HG03469 (cell line): ENCODE data around the gene TLE4.

Source experiments
- ATAC-seq: cut with Tn5 transposase; IDR thresholded peaks from one replicate; pipeline ENCODE4 v1.9.1; 2021; ENCODE audit warnings: mild to moderate bottlenecking, moderate library complexity, moderate number of reproducible peaks; ENCODE audit not compliant: unreplicated experiment

Gene TLE4

GRCh38 chr9:79570448-79571308 lies 1.1 kb upstream of the TLE4 start:
- no peak for ATAC-seq

DNA sequence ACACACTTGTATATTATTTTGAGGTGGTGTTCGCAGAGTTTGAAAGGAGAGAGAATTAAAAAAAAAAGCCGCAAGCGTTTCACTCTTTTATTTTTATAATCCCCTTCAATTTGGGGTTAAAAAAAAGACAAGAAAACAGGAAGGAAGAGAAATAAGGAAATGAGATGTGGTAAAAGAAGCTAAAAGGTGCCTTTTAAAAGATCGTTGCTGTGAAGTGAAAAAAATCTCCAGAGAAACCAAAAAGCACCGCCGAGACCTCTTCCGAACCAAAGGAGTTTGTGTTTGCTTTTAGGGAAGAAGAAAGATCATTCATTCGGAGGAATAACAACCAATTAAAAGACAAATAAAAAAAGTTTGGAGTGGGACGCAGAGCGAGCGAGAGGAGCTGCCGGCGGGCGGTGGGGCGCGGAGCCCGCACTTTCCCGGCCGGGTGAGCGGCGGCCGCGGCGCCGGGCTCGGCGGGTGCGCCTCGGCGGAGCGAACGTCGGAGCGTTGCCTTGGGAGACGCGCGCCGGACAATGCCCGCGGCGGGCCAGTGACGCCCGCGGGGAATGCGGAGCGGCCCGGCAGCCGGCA lies 355 bp downstream of the TLE4 start:
- ATAC-seq = no peak

DNA sequence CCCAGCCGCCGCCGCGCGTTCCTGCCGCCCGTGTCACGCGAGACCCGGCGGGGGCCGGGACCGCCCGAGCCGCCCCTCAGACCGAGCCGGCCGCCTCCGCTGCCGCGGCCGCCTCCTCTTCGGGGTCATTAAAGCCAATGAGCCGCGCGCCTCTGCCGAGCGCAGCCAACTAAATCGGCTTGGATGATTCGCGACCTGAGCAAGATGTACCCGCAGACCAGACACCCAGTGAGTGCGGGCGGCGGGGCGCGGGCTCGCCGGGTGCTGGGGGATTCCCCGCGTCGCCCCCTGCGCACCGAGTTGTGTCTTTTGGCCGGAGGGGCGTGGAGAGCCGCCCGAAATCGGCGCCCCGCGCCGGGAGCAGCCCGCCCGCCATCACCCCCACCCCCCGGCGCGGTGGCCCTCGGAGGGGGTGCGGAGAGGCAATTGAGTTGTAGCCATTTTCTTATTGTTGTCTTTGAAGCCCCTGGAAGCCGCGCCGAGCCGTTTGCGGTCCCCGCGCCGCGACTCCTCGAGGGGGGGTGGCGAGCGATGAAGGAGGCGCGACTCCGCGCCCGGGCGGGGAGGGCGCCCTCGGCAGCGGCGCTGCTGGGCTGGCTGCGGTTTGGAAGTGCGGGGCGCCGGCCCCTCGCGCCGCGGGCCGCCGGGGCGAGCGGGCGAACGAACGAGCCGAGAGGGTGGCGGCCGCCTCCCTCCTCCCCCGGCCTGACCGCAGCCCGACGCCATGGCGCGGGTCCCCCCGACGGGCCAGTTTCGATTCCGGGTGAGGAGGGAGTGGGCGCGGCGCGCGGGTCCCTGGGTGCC lies 1.0 kb downstream of the TLE4 start:
- ATAC-seq = no peak

DNA sequence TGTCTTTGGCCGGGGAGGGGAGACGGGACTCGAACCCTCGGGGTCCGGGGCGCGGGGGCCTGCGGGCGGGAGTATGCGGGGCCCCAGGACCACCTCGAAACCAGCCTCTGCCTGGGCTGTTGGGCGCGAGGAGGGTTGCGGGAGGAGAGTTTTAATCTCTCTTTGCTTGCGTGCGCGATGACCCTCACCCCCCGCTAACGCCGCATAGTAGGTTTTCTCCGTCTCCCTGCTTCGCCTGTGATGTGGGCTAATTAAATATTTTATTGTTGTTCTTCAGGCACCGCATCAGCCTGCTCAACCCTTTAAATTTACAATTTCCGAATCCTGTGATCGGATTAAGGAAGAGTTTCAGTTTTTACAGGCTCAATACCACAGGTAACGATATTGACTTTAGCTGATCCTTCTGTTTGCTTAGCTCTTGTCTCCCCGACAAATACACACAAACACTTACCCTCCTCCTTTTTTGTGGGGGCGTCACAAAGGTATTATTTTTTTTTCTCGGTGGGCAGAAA lies 1.7 kb downstream of the TLE4 start:
- ATAC-seq = no peak

DNA sequence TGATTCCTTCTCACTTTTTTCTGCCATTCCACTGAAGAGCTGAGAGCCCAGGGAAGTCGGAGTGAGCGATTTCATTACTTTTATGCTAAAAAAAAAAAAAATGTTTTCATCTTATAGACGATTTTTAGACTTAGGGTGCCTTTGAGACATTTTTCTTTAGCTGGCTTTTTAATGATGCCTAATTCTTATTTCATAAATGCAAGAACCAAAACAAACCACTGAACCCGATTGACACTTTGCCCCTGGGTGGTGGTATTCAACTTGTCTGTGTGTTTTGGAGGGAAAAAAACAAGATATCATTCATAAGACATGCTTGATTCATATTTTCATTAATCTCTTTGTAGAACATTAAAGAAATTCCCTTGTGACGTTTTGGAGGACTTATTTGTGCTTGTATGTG lies 2.4 kb downstream of the TLE4 start:
- ATAC-seq = no peak

DNA sequence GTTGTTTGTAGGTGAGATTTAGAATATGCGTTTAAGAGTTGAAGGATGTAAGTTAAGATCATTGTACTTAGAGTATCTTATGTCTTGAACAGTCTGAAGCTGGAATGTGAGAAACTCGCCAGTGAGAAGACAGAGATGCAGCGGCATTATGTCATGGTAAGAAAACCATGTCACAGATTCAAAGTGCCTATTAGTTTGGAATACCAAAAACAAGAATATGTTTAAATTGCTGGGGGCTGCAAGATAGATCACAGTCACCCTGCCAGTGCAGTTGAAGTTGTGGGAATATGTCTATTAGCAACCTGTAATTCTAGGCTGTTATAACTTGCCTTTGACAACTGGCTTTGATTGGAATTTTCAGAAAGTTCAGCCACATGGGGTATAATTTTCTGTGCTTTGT lies 3.0 kb downstream of the TLE4 start:
- ATAC-seq = no peak

GRCh38 chr9:79575547-79575946 lies 3.8 kb downstream of the TLE4 start:
- ATAC-seq = no peak

DNA sequence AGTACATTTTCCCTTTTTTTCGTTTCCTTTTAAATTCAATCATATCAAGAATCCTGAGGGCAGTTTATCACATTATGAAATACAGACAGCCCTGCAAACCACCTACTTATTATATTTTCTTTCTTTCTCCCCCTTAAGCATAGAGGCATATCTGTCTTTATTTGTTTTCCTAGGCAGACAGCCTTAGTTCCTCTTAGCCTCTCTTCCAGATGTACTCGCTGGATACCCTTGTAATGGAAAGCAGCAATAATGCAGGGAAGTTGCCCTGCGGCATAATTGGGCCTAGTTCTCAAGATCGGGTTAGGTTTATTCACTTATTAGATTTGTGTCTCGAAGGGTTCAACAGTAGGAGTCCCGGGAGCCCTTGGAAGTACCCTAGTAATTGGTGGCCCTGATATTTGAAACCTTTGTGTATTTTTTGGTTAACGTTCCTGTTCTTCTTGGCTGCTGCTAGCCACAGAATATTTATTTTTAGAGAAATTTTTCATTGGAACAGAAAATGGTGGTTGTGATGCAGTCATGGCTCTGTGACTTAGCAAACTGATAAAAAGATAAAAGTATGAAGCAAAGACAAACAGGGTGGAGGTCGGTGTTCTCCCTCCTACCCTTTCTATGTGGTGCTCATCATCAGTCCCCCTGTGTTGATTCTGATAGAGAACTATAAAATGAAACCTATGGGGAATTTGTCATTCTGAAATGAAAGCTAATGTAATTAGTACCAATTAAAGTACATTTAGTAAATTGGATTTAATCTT lies 6.4 kb downstream of the TLE4 start:
- ATAC-seq = no peak

DNA sequence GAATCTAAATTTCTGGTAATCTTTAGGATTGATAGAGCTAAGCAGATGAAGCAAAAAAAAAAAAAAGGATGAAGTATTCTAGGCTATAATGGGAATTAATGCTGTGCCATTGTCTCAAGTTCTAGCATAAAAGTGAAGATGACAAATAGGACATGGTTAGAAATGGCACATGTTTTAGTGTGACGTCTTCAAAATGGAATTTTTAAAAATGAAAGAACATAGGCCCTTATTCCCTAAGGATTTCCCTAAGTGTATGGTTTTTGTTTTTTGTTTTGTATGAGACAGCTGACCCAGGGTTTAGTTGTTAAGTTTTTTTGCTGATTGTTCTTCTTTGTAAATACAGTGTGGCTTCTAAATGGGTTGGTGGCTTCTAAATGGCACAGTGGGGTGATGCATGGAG lies 7.1 kb downstream of the TLE4 start:
- ATAC-seq = no peak

DNA sequence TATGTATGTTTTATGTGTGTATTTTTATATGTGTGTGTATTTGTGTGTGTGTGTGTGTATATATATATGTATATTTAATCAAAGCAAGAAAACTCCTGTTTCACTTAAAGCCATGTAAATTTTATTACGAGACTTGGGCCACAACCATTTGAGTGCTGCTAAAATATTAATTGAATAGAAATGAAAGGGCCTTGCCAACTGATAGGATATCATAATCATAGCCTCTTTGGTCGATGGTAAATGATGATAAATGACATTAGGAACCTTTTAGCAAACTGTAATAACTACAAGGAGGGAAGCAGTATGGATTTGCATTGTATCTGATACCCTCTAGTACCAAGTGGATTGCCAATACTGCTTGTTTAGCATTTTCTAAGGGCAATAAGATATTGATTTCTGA lies 7.9 kb downstream of the TLE4 start:
- ATAC-seq = no peak

GRCh38 chr9:79580055-79580454 lies 8.3 kb downstream of the TLE4 start:
- ATAC-seq = no peak

DNA sequence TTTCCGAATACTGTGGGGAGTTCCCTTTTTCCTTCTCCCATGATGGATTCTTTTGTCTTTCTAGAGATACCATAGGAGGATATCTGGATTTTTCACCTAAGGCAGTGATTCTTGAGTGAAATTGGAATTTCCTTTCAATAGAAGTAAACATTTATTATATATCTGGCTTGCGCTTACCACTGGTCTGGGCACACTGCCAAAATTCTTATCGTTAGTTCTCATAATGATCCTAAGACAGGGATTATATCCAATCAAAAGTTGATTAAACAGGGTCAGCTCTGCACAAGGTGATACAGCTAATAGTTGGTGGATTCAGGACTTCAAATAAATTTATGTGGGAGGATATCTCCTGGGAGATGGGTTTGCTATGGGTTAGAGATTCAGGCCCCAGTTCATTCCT lies 9.6 kb downstream of the TLE4 start:
- no peak for ATAC-seq

- no peak for ATAC-seq
Measured at GRCh38 chr9:79581794-79582193, 10.0 kb downstream of the TLE4 start.

GRCh38 chr9:79583952-79584654 lies 12.3 kb downstream of the TLE4 start:
- ATAC-seq = no peak

DNA sequence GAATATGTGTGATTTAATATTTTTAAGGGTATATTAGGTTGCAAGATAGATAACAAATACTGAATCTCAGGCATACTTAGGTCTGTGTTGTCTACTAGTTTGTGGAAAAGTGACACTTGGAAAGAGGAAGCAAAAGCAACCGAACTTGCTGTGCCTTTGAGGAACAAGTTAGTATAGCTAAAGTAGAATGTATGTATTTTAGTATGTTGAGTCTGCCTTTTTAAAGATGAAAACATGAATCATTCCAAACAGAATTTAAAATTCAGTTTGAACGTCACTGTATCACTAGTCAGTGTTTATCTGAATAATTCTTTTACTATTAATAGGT lies 12.9 kb downstream of the TLE4 start:
- no peak for ATAC-seq

- ATAC-seq = no peak
Measured at GRCh38 chr9:79588488-79589223, 16.9 kb downstream of the TLE4 start.

DNA sequence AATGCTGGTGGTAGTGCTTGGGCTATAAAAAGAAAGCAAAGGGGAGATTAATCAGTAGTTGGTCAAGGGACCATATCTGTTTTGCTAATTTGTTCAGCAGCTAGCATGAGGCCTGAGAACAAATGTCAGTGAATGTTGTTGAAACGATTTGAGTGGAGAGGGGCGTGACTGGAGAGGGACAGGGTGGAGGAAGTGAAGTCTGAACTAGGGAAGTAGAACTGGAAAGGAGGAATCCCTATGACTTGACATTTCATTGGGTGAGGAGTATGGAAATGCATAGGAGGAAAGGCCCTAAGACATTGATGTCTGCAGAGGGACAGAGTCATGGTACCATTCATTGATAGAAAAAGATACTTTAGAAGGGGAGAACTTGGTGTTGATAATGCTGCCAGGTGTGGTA lies 19.7 kb downstream of the TLE4 start:
- no peak for ATAC-seq

DNA sequence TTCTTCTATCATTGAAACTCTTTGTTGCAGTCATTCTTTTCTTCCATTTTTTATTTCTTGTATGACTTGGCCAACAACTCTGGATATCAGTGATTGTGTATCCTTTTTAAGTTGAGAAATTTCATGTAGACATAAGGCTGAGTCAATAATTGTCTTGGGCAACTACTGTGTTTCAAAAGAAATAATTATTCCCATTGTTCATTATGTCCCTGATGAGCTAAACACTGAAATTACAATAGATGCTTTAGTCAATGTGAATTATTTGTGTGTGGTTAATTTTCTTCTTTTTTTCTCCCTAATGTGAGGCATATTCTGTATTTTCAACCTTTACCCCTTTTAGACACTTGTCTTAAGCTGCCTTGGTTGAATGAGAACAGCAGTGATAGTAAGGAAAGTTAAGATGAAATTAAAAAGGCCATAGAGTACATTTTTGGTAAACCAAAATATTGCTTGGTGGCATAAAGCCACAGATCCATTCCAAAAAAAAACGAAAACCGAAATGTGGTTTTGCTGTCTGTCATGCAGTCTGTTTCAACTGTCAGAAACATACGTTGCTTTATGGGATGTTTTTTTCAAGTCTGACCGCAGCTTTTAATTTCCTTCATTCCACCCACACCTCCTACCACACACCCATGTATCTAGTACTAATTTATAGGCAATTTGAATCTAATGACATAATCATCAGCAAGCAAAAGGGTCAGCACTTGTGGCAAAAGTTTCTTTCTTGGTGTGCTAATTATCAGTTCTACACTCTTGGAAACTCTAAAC lies 21.1 kb downstream of the TLE4 start:
- peak; percentile 52 for ATAC-seq
